HG02798 (cell line): Measurements from ENCODE around the gene DCLRE1C.
"Not testable (repeated sequence)": the region's sequence is repeated elsewhere in the genome, so short reads cannot be mapped to it uniquely, and the experiment has no call there.

ENCODE experiments used
- ATAC-seq: cut with Tn5 transposase; IDR thresholded peaks from one replicate; pipeline ENCODE4 v1.9.1; 2021; ENCODE audit warnings: mild to moderate bottlenecking; ENCODE audit not compliant: unreplicated experiment, poor library complexity

DCLRE1C gene

GRCh38 chr10:14891151-14891550 is 62.7 kb downstream of the DCLRE1C start:
- no peak for ATAC-seq

DNA sequence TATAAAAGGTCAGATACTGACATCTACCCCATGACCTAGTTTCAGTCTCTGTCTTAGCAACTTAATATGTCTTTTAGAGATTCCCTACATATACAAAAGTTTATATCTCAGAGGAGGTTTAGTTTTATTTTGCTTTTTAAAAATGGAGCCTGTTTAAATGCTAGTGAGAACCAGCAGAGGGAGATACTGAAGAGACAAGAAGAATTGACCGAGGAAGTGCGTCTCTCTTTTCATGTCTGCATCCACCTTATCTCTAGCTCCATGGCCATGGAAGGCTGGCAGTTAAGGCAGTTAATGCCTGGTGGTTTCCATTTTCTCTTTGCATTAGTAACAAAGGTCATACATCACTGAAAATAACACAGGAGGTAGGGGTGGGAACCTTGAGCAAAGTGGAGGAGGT is 64.6 kb downstream of the DCLRE1C start:
- ATAC-seq = no peak

DNA sequence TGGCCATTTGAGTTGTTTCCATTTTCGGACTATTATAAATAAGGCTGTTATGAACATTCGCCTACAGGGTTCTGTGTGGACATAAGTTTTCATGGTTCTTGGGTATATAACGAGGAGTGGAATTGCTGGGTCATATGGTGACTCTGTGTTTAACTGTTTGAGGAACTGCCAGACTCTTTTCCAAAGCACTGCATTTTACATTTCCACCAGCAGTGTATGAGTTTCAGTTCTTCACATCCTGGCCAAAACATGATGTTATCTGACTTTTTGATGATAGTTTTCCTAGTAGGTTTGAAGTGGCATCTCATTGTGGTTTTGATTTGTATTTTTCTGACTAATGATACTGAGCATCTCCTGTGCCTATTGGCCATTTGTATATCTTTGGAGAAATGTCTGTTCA is 69.8 kb downstream of the DCLRE1C start:
- no peak for ATAC-seq

DNA sequence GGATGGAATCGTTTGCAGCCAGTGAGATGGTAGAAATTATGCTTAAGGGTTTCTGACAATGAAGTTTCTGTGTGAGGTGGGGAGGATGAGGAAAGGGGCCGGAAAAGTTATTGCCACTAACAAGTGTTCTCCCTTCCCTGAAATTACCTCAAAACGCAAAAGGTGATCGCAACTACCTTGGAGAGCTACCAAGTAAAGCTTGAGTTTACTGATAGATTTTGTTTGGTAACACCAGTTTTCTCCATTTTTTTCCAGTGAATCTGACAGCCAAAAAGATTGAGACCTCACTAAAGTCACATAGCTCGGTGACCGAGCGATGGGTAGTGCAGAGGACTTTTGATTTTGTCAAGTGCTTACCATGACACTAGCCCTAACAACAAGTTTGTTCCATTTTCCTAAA is 73.7 kb downstream of the DCLRE1C start:
- ATAC-seq = no peak

DNA sequence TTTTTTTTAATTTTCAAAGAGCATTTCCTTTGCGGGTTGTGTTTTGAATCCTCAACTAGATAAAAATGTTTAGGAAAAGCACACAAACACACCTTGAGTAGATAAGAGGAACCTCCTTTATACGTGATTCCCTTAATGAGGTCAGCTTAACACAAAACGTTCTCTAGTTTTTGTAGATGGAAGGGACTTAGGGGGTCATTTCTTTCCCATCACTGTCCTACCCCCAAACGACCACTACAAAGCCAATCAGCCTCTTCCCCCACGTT is 74.0 kb downstream of the DCLRE1C start:
- no peak for ATAC-seq

DNA sequence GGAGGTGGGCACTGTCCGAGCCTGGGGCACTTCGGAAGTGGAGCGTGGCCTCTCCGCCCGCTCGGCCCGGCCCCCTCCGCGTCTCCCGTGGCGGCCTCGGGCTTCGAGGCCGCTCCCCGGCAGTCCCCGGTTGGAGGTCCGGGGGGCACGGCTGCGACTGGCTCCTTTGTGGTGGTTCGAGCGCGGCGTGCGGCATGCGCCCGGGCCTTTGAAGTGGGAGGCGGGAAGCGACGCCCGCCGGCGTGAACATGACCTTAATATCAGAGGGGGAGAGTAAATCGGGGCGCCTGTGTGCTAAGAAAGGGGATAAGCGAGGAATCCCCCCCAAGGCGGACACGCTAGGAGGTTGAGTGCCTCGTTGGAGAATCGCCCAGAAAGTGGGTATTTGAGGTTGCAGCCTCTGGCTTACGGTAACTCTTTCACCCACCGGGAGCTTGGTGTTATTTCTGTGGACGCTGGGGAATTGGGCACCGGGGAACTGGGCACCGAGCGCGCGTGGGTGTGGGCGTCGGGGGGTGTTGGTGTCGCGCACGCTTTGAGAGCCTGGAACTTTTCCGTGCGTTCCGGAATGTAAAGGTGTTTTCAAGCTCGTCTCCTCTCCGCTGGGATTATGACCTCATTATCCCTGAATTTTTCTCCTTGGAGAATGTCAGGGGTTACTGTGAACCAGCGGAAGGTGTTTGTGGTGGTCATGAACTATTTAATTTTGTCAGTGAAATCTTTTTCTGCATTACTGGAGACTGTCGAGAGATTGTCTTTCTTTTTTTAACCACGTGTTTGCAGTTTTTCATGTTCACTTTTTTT is 74.6 kb downstream of the DCLRE1C start:
- peak; percentile 0 for ATAC-seq

DNA sequence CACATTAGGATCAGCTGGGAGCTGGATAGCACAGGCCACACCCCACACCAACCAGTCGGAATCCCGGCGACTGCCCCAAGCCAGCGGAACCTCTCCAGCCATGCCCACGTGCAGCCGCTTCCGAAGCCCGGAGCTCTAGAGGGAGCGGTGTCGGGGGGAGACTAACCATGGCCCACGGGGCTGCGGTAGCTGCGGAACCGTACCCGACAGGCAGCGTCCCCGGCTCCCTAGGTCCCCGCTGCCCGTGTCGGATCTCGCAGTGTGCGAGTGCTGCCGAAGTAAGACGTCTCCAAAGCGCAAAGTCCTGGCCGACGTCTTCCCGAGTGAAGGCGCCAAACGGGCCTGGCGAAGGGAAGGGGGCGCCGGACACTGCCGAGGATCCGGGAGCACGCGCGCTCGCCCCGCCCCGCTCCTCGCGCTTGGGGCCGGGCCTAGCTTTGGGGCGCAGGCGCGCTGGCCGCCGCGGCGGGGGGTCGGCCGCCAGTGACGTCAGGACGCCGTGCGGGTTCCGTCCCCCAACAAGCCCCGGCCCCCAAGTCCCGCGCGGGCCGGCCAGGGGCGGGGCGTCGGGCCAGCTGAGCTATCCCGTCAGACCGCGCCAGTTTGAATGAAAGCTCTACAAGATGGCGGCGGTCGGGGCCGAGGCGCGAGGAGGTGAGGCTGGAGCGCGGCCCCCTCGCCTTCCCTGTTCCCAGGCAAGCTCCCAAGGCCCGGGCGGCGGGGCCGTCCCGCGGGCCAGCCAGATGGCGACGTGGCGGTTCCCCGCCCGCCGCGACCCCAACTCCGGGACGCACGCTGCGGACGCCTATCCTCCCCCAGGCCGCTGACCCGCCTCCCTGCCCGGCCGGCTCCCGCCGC is 75.4 kb downstream of the DCLRE1C start, which contains the start of gene SUV39H2:
SUV39H2 (plus strand) TSS at position 601 of the 858 bp plus-strand sequence; CDS start at position 624, 23 bp downstream.
- ATAC-seq = peak; percentile 94

- ATAC-seq = no peak
Observed at GRCh38 chr10:14876764-14877163, 77.1 kb downstream of the DCLRE1C start.

DNA sequence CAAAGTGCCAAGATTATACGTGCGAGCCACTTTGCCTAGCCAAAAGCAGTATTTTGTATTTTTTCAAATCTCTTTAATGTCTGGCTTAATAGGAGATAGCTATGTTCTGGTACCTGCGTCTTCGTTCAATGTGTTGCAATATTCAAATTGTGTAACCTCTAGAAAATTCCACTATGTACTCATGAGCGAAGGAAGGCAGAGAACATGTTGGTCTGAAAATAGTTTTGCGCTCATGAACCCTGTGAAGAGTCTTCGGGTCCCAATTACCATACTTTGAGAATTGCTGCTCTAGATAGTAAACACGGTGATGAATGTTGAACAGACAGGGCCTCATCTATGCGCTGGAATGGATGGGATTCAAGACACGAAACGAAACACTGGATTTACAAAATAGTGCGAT is 78.0 kb downstream of the DCLRE1C start:
- no peak for ATAC-seq

GRCh38 chr10:14873090-14873760 is 80.7 kb downstream of the DCLRE1C start:
- ATAC-seq = peak; percentile 48

GRCh38 chr10:14864871-14865270 is 89.0 kb downstream of the DCLRE1C start:
- ATAC-seq = not testable (repeated sequence)

- ATAC-seq = not testable (repeated sequence)
Observed at GRCh38 chr10:14864466-14864865, 89.4 kb downstream of the DCLRE1C start.

GRCh38 chr10:14860791-14861190 is 93.1 kb downstream of the DCLRE1C start:
- ATAC-seq = no peak

DNA sequence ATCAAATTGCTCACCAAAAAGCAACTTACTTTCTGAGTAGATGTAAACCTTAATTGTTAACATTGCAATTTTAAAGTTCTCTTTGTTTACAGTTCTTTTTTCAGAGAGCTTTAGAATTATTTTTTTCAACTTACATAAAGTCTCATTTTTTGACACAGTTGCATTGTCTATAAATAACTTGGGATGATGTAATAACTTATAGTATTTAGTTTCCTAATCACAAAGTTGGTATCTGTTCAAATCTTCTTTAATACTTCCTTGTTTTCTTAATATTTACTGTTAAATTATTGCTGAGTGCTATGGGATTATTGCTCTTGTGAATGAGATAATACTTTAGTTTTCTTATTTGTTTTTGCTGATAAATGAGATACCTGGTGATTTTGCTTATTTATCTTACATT is 94.1 kb downstream of the DCLRE1C start:
- no peak for ATAC-seq

GRCh38 chr10:14859043-14859442 is 94.9 kb downstream of the DCLRE1C start:
- ATAC-seq = no peak

DNA sequence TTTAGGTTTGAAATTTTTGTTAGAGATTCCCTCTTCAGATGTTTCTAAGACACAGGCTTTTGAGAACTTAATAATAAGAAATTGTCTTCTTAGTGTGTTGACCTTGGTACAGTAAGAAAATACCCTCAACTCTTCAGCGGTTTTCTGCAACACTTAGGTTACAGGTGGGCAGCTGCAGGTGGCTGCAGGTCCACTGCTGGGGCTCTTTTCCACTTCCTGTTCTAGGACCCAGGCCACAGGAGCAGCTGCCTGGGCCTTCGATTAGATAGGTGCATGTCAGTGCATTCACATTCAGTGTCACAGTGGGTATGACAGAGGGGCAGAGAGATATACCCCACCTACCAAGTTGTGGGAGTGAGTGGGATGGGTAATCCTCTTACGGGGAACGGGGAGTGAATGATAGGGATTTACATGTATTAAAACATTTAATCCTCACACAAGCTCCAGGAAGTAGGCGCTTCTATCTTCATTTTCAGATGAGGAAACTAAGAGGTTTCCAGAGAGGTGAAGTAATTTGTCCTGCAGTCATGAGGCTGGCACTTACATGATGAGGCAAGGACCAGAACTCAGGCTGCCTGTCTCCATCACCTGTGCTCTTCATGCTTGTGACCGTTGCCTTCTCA is 95.4 kb downstream of the DCLRE1C start:
- no peak for ATAC-seq

GRCh38 chr10:14855453-14855852 is 98.4 kb downstream of the DCLRE1C start:
- no peak for ATAC-seq

DNA sequence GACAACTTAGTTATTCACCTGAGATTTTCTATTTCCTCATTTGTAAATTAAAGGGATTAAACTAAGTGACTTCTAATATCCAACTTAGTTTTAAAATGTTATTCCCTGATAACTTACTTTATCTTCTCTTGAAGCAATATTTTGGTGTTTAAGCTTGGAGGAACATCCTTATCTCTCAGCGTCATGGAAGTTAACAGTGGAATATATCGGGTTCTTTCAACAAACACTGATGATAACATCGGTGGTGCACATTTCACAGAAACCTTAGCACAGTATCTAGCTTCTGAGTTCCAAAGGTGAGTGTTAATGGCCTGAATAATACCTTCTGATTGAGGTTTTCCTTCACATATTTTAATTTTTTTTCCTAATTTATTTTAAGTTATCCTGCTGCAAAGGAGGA is 101.7 kb downstream of the DCLRE1C start:
- no peak for ATAC-seq
